HEK293 (cell line): ENCODE measurements around the gene PRR33.

Source experiments
- CTCF ChIA-PET: fragments of 350-600 bp; formaldehyde crosslinking; extraction: SDS; loops from one replicate; lab custom pipeline; 2021; ENCODE audit warnings: antibody characterized with exemption; lab: Yijun Ruan, JAX
- POLR2A ChIA-PET: fragments of 300-600 bp; formaldehyde crosslinking; extraction: SDS; loops from one replicate; lab custom pipeline; 2020; ENCODE audit warnings: antibody characterized with exemption, inconsistent platforms; lab: Yijun Ruan, JAX
- H3K27ac ChIP-seq: fragments of 200-500 bp; sonication (Bioruptor generic); 2 replicates; pipeline ENCODE4 v1.5.1; 2014; ENCODE audit warnings: low read depth, low read length, control low read depth, inconsistent platforms; ENCODE audit errors: extremely low read depth
- H3K36me3 ChIP-seq, 2 experiments: fragments of 200-500 bp in 1 of 2; sonication (Bioruptor generic) in 1 of 2; 1 replicate in 1 of 2; 2 replicates in 1 of 2; pipeline ENCODE4 v1.5.1; 2014 to 2017; ENCODE audit warnings: inconsistent platforms in 2 of 2, low read length in 2 of 2; ENCODE audit not compliant: control insufficient read depth in 2 of 2, insufficient read depth in 1 of 2
- H3K4me1 ChIP-seq: fragments of 200-500 bp; sonication (Bioruptor generic); 2 replicates; pipeline ENCODE4 v1.5.1; 2014; ENCODE audit warnings: mild to moderate bottlenecking, low read length, inconsistent platforms; ENCODE audit not compliant: control insufficient read depth, insufficient read depth
- H3K4me3 ChIP-seq: 2 replicates; pipeline ENCODE4 v1.5.1; 2011; ENCODE audit warnings: low read depth, mild to moderate bottlenecking, control low read depth, low read length, moderate library complexity
- H3K9me3 ChIP-seq: fragments of 200-500 bp; sonication (Bioruptor generic); 2 replicates; pipeline ENCODE4 v1.5.1; 2014; ENCODE audit warnings: low read depth, low read length, inconsistent platforms; ENCODE audit not compliant: control insufficient read depth, insufficient read depth
- GLI4 ChIP-seq: fragments of 450-650 bp; formaldehyde crosslinking; IDR thresholded peaks from 2 replicates; pipeline ENCODE4 v1.5.1; 2016; ENCODE audit warnings: missing biosample characterization, missing genetic modification characterization
- MYNN ChIP-seq: fragments of 450-650 bp; formaldehyde crosslinking; IDR thresholded peaks from 2 replicates; pipeline ENCODE4 v1.5.1; 2016; ENCODE audit warnings: missing biosample characterization, missing genetic modification characterization, borderline replicate concordance
- MZF1 ChIP-seq: fragments of 450-650 bp; formaldehyde crosslinking; IDR thresholded peaks from 2 replicates; pipeline ENCODE4 v1.5.1; 2017; ENCODE audit warnings: missing biosample characterization, missing genetic modification characterization, borderline replicate concordance
- PRDM2 ChIP-seq: fragments of 450-650 bp; formaldehyde crosslinking; IDR thresholded peaks from 2 replicates; pipeline ENCODE4 v1.5.1; 2016; ENCODE audit warnings: missing biosample characterization, missing genetic modification characterization, borderline replicate concordance
- ZBTB17 ChIP-seq: fragments of 450-650 bp; formaldehyde crosslinking; IDR thresholded peaks from 2 replicates; pipeline ENCODE4 v1.5.1; 2016; ENCODE audit warnings: missing biosample characterization, missing genetic modification characterization
- ZEB2 ChIP-seq: fragments of 450-650 bp; formaldehyde crosslinking; IDR thresholded peaks from 2 replicates; pipeline ENCODE4 v1.5.1; 2016; ENCODE audit warnings: missing biosample characterization, missing genetic modification characterization
- ZFP37 ChIP-seq: fragments of 450-650 bp; formaldehyde crosslinking; IDR thresholded peaks from 2 replicates; pipeline ENCODE4 v1.5.1; 2016; ENCODE audit warnings: missing biosample characterization, missing genetic modification characterization
- ZFP69B ChIP-seq: fragments of 450-650 bp; formaldehyde crosslinking; IDR thresholded peaks from 2 replicates; pipeline ENCODE4 v1.5.1; 2016; ENCODE audit warnings: missing biosample characterization, missing genetic modification characterization
- ZNF169 ChIP-seq: fragments of 450-650 bp; formaldehyde crosslinking; IDR thresholded peaks from 2 replicates; pipeline ENCODE4 v1.5.1; 2016; ENCODE audit warnings: missing biosample characterization, missing genetic modification characterization
- ZNF223 ChIP-seq: fragments of 450-650 bp; formaldehyde crosslinking; IDR thresholded peaks from 2 replicates; pipeline ENCODE4 v1.5.1; 2016; ENCODE audit warnings: missing biosample characterization, missing genetic modification characterization
- ZNF398 ChIP-seq: fragments of 450-650 bp; formaldehyde crosslinking; IDR thresholded peaks from 2 replicates; pipeline ENCODE4 v1.5.1; 2017; ENCODE audit warnings: missing biosample characterization, missing genetic modification characterization
- ZNF501 ChIP-seq: fragments of 450-650 bp; formaldehyde crosslinking; IDR thresholded peaks from 2 replicates; pipeline ENCODE4 v1.5.1; 2016; ENCODE audit warnings: missing biosample characterization, missing genetic modification characterization
- ZNF610 ChIP-seq: fragments of 450-650 bp; formaldehyde crosslinking; IDR thresholded peaks from 2 replicates; pipeline ENCODE4 v1.5.1; 2016; ENCODE audit warnings: missing biosample characterization, missing genetic modification characterization, borderline replicate concordance
- ZNF664 ChIP-seq: fragments of 450-650 bp; formaldehyde crosslinking; IDR thresholded peaks from 2 replicates; pipeline ENCODE4 v1.5.1; 2016; ENCODE audit warnings: missing biosample characterization, missing genetic modification characterization
- ZNF701 ChIP-seq: fragments of 450-650 bp; formaldehyde crosslinking; IDR thresholded peaks from 2 replicates; pipeline ENCODE4 v1.5.1; 2016; ENCODE audit warnings: missing biosample characterization, missing genetic modification characterization
- ZNF791 ChIP-seq: fragments of 450-650 bp; formaldehyde crosslinking; IDR thresholded peaks from 2 replicates; pipeline ENCODE4 v1.5.1; 2016; ENCODE audit warnings: missing biosample characterization, missing genetic modification characterization
- TF ChIP-seq, protein P1 (sequence below): fragments of 450-650 bp; formaldehyde crosslinking; IDR thresholded peaks from 2 replicates; pipeline ENCODE4 v1.5.1; 2016; ENCODE audit warnings: missing biosample characterization, missing genetic modification characterization, low read depth

Gene PRR33

DNA sequence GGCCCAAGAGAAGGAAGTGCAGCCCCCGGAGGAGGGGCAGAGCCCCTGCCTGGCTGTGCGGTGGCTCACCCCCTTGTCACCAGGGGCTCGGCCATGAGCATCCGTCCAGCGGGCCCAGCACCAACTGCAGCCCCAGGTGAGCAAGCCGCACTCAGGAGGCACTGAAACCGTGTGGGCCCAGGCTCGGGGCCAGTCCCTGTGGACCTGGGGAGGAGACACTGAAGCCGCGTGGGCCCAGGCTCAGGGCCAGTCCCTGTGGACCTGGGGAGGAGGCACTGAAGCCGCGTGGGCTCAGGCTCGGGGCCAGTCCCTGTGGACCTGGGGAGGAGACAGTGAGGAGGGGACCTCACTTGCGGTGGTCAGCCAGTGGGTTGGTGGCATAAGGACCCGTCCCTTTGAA lies 24.9 kb downstream of the PRR33 start (continued):
- TF ChIP-seq ZNF610 (tag by site-specific recombination) (no peak), MZF1 (tag by site-specific recombination) (no peak), ZFP69B (no peak), ZNF791 (tag by site-specific recombination) (no peak), ZNF701 (no peak)

DNA sequence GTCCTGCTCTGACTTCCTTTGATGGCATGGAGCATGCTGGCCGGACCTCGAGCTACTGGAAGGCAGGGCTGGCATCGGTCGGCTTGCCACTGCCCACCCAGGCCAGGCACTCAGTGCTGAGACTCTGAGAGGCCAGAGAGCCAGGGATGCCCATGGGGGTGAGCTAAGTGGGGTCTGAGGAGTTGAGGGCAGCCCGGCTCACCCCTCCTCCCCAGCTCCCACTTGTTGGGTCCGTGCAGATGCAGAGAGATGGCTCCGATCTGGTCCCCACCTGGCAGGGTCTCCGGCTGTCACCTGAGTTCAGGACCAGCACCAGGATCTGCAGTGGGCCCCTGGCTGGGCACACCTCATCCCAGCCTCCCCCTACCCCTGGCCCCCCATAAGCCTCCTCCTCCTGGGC lies 25.5 kb downstream of the PRR33 start:
- Histone ChIP-seq H3K9me3 (no peaks in the 10 kb centered on the region), H3K4me3 (no peak overlapping the region), H3K4me1 (no peaks in the 10 kb centered on the region), H3K36me3 (no peaks in the 10 kb centered on the region), H3K27ac (no peak overlapping the region)
- POLR2A ChIA-PET: no interaction called here
- CTCF ChIA-PET: interaction anchor here (0.5 to 1.8 kb wide), 5 partner anchors 16 to 184 kb away, joined by 3 to 5 read pairs (median 4); partner anchors contain the start of gene TNNT3
- TF ChIP-seq ZNF501 (tag by site-specific recombination): no peak
- TF ChIP-seq MYNN (tag by site-specific recombination): no peak
- TF ChIP-seq PRDM2 (tag by site-specific recombination): no peak
- TF ChIP-seq GLI4 (tag by site-specific recombination): no peak
- TF ChIP-seq, protein P1, sequence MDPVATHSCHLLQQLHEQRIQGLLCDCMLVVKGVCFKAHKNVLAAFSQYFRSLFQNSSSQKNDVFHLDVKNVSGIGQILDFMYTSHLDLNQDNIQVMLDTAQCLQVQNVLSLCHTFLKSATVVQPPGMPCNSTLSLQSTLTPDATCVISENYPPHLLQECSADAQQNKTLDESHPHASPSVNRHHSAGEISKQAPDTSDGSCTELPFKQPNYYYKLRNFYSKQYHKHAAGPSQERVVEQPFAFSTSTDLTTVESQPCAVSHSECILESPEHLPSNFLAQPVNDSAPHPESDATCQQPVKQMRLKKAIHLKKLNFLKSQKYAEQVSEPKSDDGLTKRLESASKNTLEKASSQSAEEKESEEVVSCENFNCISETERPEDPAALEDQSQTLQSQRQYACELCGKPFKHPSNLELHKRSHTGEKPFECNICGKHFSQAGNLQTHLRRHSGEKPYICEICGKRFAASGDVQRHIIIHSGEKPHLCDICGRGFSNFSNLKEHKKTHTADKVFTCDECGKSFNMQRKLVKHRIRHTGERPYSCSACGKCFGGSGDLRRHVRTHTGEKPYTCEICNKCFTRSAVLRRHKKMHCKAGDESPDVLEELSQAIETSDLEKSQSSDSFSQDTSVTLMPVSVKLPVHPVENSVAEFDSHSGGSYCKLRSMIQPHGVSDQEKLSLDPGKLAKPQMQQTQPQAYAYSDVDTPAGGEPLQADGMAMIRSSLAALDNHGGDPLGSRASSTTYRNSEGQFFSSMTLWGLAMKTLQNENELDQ (tag by site-specific recombination): no peak
- TF ChIP-seq ZNF398 (tag by site-specific recombination): no peak
- TF ChIP-seq ZBTB17: no peak
- no peak for TF ChIP-seq ZEB2 (tag by site-specific recombination)
- TF ChIP-seq ZNF610 (tag by site-specific recombination): no peak
- no peak for TF ChIP-seq ZFP37 (tag by site-specific recombination)
- no peak for TF ChIP-seq ZNF223
- no peak for TF ChIP-seq ZNF169 (tag by site-specific recombination)
- TF ChIP-seq ZNF664 (tag by site-specific recombination): no peak
